GM18502 (cell line): ENCODE measurements around the gene ASIC3.

ENCODE experiments used
- ATAC-seq: cut with Tn5 transposase; IDR thresholded peaks from one replicate; pipeline ENCODE4 v1.9.1; 2021; ENCODE audit warnings: mild to moderate bottlenecking; ENCODE audit not compliant: unreplicated experiment, poor library complexity

ASIC3 gene

DNA sequence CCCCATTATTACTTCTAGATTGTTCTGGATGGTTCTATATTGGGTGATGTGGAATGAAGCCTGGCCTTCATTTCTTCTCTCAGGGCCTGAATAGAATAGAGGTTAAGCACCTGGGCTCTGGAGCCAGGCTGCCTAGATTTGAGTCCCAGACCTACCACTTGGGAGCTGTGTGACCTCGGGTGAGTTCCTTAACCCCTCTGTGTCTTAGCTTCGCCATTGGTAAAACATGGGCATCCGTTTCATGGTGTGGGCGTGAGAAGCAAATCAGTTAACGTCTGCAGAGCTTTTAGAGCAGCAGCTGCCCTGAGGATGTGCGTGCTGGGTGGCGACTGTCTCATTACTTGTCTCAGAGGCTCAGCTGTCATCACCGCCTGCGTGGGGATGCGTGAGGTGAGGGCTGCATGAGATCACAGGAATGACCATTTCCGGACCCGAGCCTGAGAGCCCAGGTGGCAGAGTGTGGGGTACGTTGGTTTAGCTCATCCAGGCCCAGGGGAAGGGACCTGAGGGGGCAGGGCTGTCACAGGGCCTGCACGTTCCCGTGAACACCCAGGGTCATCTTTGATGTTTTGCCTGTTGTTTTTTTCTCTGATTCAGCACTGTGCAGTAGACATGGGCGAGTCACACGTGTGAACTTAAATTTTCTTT lies 47.6 kb downstream of the ASIC3 start:
- no peak for ATAC-seq

DNA sequence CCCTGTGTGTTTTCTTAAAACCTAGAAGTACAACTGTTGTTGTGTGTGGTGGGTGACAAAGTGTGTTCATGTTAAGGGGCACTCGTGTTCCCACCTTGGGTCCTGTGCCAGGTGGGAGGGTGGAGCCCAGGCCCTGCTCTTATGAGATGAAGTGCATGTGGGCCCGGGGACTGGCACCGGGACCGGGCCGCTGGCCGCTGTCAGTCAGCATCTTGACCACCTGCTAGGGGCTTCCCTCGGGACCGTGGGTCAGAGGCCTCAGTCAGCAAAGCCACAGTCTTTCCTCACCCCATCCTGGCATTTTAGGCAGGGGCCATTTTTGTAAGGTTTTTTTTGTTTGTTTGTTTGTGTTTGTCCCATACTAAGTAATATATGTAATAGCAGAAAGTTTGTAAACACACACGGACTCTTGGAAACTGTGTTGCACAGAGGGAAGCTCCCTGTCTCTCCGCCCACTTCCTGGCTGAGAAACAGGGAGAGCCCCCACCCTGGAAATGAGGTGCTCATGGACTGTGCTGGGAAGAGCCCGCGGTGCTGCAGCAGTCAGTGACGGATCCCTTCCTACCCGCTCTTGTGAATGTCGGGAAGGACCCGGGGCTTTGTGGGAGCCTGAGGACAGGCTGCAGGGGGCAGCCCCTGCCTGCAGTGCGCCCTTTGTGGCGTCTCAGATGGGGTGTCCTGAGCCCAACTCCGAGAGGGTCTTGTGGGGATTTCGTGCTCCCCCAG lies 51.3 kb downstream of the ASIC3 start:
- ATAC-seq: no peak

DNA sequence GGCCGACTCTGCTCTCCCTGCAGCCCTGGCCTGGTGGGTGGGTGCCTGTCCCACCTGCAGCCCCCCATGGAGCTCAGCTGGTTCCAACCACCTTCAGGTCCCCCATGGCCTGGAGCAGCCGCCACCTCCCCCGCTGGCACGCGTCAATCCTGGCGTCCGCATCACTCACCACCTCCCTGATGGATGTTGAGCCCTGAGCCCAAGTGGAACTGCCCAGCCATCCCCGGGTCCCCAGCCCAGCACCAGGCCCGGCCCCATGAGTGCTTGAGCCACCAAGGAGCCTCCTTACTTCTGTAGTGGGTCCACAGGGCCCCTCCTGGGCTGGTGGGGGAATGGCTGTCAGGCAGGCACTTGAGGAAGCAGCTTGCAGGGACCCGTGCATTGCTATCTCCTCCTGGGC lies 52.6 kb downstream of the ASIC3 start:
- no peak for ATAC-seq

DNA sequence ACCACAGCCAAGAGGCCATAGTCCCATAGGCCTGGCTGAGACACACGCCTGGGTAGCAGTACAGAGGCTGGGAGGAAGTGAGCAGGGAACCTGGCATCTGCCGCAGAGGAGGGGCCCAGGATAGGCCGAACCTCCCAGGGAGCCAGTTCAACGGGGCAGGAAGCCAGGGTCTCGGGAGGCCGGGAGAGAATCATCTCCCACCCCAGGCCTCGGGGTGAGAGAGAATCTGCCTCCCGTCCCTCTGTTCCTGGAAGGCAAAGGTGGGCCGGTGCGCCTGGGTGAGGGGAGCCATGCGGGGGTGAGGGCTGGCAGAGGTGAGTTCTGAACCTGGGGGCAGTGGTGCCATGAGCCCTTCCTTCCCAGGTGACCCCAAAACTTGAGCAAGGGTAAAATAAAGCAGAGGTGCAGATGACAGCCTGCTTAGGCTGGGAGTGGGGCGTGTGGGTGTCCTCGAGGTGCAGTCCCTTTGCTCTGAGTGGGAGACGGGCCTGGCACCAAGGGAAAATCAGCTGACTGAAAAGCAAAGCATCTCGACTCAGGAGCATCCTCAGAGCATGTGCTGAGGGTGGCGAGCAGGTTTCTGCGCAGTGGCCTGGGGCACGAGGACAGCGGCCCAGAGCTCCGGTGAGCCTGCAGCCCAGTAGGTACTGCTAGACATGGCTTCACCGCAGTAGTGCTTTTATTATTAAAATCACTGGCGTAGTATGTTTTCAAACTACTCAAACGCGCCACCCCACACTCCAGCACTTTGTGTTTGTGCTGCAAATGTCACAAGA lies 53.5 kb downstream of the ASIC3 start:
- ATAC-seq: no peak
